Liver (tissue), 9 donors: ENCODE data around the gene RBM47. TPM values are rescaled to one million over a fixed set of nuclear protein-coding genes. Genes with fewer than 3 reads are reported as not detected.
"Not testable (repeated sequence)": the region's sequence is repeated elsewhere in the genome, so short reads cannot be mapped to it uniquely, and the experiment has no call there.

ENCODE experiments used
- DNase-seq: peaks from one replicate; pipeline ENCODE4 v3.0.0-alpha.2; 2017; ENCODE audit warnings: low spot score
- H3K27ac ChIP-seq, 2 donors: one replicate each; pipeline ENCODE4 v1.7.0; 2013; ENCODE audit warnings: inconsistent platforms in 2 of 2, low read length in 2 of 2, control low read depth in 1 of 2, low read depth in 1 of 2, mild to moderate bottlenecking in 1 of 2
- H3K27me3 ChIP-seq, 4 donors: one replicate each; pipeline versions ENCODE4 v1.6.1 to v1.7.0; 2013; ENCODE audit warnings: low read length in 3 of 4, inconsistent platforms in 1 of 4, mild to moderate bottlenecking in 1 of 4, moderate library complexity in 1 of 4; ENCODE audit not compliant: control insufficient read depth in 4 of 4, insufficient read depth in 4 of 4
- H3K36me3 ChIP-seq, 4 donors: one replicate each; pipeline versions ENCODE4 v1.6.1 to v1.7.0; 2013; ENCODE audit warnings: low read length in 3 of 4, mild to moderate bottlenecking in 3 of 4, low read depth in 1 of 4, moderate library complexity in 1 of 4; ENCODE audit not compliant: control insufficient read depth in 4 of 4, insufficient read depth in 3 of 4
- H3K4me1 ChIP-seq, 4 donors: one replicate each; pipeline versions ENCODE4 v1.6.1 to v1.7.0; 2013; ENCODE audit warnings: low read length in 3 of 4, mild to moderate bottlenecking in 3 of 4, moderate library complexity in 1 of 4; ENCODE audit not compliant: control insufficient read depth in 4 of 4, insufficient read depth in 4 of 4
- H3K4me3 ChIP-seq, 3 donors: one replicate each; pipeline versions ENCODE4 v1.6.1 to v1.7.0; 2013; ENCODE audit warnings: low read length in 3 of 3, control low read depth in 1 of 3, low read depth in 1 of 3, mild to moderate bottlenecking in 1 of 3
- H3K9ac ChIP-seq, 2 donors: one replicate each; pipeline ENCODE4 v1.7.0; 2013; ENCODE audit warnings: low read length in 2 of 2, mild to moderate bottlenecking in 2 of 2, moderate library complexity in 2 of 2, control low read depth in 1 of 2, low read depth in 1 of 2
- H3K9me3 ChIP-seq, 4 donors: one replicate each; pipeline versions ENCODE4 v1.6.1 to v1.7.0; 2013; ENCODE audit warnings: low read length in 3 of 4; ENCODE audit not compliant: control insufficient read depth in 4 of 4
- CTCF ChIP-seq: fragments of 150-350 bp; IDR thresholded peaks from 2 replicates; pipeline ENCODE4 v1.5.1; 2017; ENCODE audit warnings: improper control_type of control experiment, low read depth, low read length; ENCODE audit not compliant: missing input control
- HNF4A ChIP-seq, 2 donors: conservative IDR thresholded peaks; 2 replicates each; pipeline ENCODE4 v1.6.1; 2016; ENCODE audit warnings: antibody characterized with exemption in 2 of 2, mild to moderate bottlenecking in 2 of 2
- HNF4G ChIP-seq: IDR thresholded peaks from 2 replicates; pipeline ENCODE4 v1.6.1; 2016; ENCODE audit warnings: antibody characterized with exemption
- JUND ChIP-seq, 2 donors: IDR thresholded peaks; 2 replicates each; pipeline ENCODE4 v1.6.1; 2016; ENCODE audit warnings: antibody characterized with exemption in 2 of 2
- MAX ChIP-seq: IDR thresholded peaks from 2 replicates; pipeline ENCODE4 v1.6.1; 2016; ENCODE audit warnings: antibody characterized with exemption
- REST ChIP-seq: IDR thresholded peaks from 2 replicates; pipeline ENCODE4 v1.6.1; 2016; ENCODE audit warnings: antibody characterized with exemption, mild to moderate bottlenecking
- TAF1 ChIP-seq: conservative IDR thresholded peaks from 2 replicates; pipeline ENCODE4 v1.6.1; 2016; ENCODE audit warnings: antibody characterized with exemption, mild to moderate bottlenecking
- ZBTB33 ChIP-seq: IDR thresholded peaks from 2 replicates; pipeline ENCODE4 v1.6.1; 2016; ENCODE audit warnings: antibody characterized with exemption
- WGBS: extraction: QIAGEN DNeasy Blood & Tissue Kit; methylation state at CpG from one replicate; pipeline ENCODE4 v1.1.7; 2013; 5-methylcytosine and 5-hydroxymethylcytosine counted together
- polyA plus RNA-seq, 2 donors: library from polyadenylated mRNA; stranded (reverse) in 1 of 2; unstranded in 1 of 2; fragments of 200-250 nt in 1 of 2; fragments of >200 nt in 1 of 2; fragmentation: Nextera tagmentation in 1 of 2; extraction: Ambion mirVana in 1 of 2; gene quantifications; one replicate each; pipeline versions ENCODE4 v1.2.1 to v1.2.3, GENCODE V29; 2013 to 2015
- total RNA-seq, 2 donors: library from RNA; depleted of rRNA; stranded (reverse); fragments of >200 nt; gene quantifications; one replicate each; pipeline ENCODE4 v1.2.3, GENCODE V29; 2014
- donor health status: healthy.
- donor health status: healthy.
- donor health status: healthy.
- donor health status: healthy.
- donor health status: healthy.

The RBM47 gene
- total and polyA plus RNA-seq, 4 donors, result 16.5 to 81.2 (median 24.7) TPM

DNA sequence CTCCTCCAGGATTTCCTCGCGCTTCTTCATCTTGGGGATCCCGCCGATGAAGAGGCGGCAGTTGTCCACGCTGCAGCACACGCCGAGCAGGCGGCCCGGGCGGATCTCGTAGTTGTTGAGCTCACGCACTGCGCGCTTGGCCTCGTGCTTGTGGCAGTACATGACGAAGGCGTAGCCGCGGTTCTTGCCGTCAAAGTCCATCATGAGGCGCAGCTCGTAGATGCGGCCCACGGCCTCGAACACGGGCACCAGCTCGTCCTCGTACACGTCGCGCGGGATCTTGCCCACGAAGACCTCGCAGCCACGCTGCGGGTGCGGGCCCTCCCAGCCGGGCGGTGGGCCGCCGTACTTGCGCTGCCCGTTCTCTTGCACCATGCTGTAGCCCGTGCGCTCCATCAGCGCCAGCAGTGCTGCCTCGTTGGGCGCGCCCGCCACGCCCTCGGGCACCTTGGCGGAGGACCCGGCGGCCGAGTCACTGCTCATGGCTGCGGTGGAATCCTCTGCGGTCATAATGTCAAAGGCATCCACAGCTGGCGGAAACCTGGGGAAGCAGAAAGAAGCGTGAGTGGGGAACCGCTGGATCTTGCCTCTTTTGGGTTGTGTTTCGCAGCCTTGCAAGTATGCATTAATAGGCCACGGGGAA lies 191.2 kb downstream of the RBM47 start:
- no peaks in the 10 kb centered on the region for H3K9me3 ChIP-seq
- TF ChIP-seq JUND (IDR thresholded peaks at IDR 0.05) (no peak), ZBTB33 (no peak), REST (no peak), HNF4A (conservative IDR thresholded peaks at IDR 0.05) (no peak), CTCF (no peak), HNF4G (no peak)
- H3K4me1 ChIP-seq, result peaks cover 2 to 25% (median 9%) of the 10 kb centered on the region in 4 donors
- no peaks in the 10 kb centered on the region for H3K27me3 ChIP-seq
- no peak overlapping the region for H3K9ac ChIP-seq
- peaks cover 9 to 30% (median 23%) of the 10 kb centered on the region in 4 donors for H3K36me3 ChIP-seq
- no peak overlapping the region for H3K27ac ChIP-seq
- no peak for DNase-seq
- WGBS, result 97% methylated on average over 64 of the region's 64 CpGs
- no peak overlapping the region for H3K4me3 ChIP-seq

DNA sequence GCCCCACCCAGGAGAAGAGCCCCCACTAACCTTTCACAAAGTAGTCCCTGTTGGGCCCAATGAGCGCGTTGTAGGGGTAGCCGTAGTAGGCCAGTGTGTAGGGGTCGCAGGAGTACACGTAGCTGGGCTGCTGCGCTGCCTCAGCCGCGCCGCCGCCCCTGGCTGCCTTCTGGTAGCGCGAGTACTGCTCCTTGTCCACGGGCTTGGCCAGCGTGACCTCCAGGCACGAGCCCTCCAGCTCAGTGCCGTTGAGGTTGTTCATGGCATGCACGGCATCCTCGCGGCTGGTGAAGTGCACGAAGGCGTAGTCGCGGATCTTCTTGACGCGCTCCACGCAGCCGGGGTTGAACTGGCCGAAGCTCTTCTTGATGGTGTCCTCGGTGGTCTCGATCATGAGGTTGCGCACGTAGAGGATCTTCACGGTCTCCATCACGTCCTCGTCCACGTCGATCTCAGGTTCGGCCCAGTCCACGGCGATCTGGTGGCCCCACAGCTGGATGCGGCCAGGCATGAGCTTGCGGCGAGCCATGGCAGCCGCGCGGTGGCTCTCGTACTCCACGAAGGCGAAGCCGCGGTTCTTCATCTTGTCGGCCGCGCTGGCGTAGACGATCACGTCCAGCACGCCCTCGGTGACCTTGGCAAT lies 191.8 kb downstream of the RBM47 start:
- no peak overlapping the region for H3K4me3 ChIP-seq
- peaks cover 2 to 23% (median 9%) of the 10 kb centered on the region in 4 donors for H3K4me1 ChIP-seq
- DNase-seq, result no peak
- WGBS, result 98% methylated on average over 59 of the region's 59 CpGs
- no peaks in the 10 kb centered on the region for H3K27me3 ChIP-seq
- no peak overlapping the region for H3K9ac ChIP-seq
- H3K27ac ChIP-seq, result no peak overlapping the region
- TF ChIP-seq REST (no peak), TAF1 (no peak), CTCF (no peak), MAX (no peak)
- H3K9me3 ChIP-seq, result no peaks in the 10 kb centered on the region
- H3K36me3 ChIP-seq, result peaks cover 11 to 34% (median 26%) of the 10 kb centered on the region in 4 donors

DNA sequence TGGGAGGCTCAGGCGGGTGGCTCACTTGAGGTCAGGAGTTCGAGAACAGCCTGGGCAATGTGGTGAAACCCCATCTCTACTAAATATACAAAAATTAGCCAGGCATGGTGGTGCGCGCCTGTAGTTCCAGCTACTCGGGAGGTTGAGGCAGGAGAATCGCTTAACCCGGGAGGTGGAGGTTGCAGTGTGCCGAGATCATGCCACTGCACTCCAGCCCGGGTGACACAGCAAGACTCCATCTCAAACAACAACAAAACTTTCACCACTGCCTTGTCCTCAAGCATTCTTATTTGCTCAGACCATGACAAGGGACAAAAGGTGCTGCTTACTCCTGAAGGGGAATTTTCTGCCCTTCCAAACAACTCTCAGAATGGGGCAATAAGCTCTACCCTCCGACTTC lies 194.4 kb downstream of the RBM47 start:
- H3K4me1 ChIP-seq, DNase-seq, H3K4me3 ChIP-seq, H3K9ac ChIP-seq, H3K27ac ChIP-seq, H3K9me3 ChIP-seq, H3K27me3 ChIP-seq: not testable (repeated sequence)
- 96% methylated on average over 10 of the region's 10 CpGs for WGBS
- peaks cover 19 to 48% (median 37%) of the 10 kb centered on the region in 4 donors for H3K36me3 ChIP-seq
